Regular cardiac myocyte (primary cell): ENCODE data around the gene PPP1R3G. TPM values are rescaled to one million over a fixed set of nuclear protein-coding genes. Genes with fewer than 3 reads are reported as not detected.

Experiments used
- total RNA-seq: library from RNA; depleted of rRNA; stranded (reverse); fragments of >200 nt; gene quantifications from 2 replicates; pipeline ENCODE4 v1.2.3, GENCODE V29; 2014

PPP1R3G gene
- total RNA-seq, result 1.7 and 8.7 TPM in 2 replicates

GRCh38 chr6:5084781-5085647, at the start of gene PPP1R3G:
PPP1R3G (plus strand) TSS chr6:5085341; CDS start chr6:5085486, 145 bp downstream.

Other genes starting within 250 kb of the PPP1R3G start
- 11.3 and 14.0 TPM in 2 replicates for gene RPP40, start 81.3 kb upstream of the PPP1R3G start, total RNA-seq
- gene LYRM4, start 175.6 kb downstream of the PPP1R3G start, total RNA-seq, result 20.1 and 29.9 TPM in 2 replicates
- gene FARS2, start 176.2 kb downstream of the PPP1R3G start, total RNA-seq, result 27.3 and 27.8 TPM in 2 replicates